WTC11 (cell line): ENCODE measurements around the gene GALNT5. TPM values are rescaled to one million over a fixed set of nuclear protein-coding genes. Genes with fewer than 3 reads are reported as not detected.

ENCODE experiments used
- ATAC-seq: fragments of 200-7000 bp; cut with Tn5 transposase; 2 replicates; pipeline ENCODE4 v1.10.0; 2021; ENCODE audit warnings: mild to moderate bottlenecking, moderate library complexity
- CTCF ChIA-PET: fragments of 300-600 bp; sonication (Branson Sonifier 250); formaldehyde crosslinking; loops from one replicate; lab custom pipeline; 2021; ENCODE audit warnings: antibody characterized with exemption; lab: Charles Lee
- POLR2A ChIA-PET: fragments of 350-600 bp; sonication (Branson Sonifier 250); formaldehyde crosslinking; loops from one replicate; lab custom pipeline; 2021; ENCODE audit warnings: antibody characterized with exemption; lab: Charles Lee
- DNase-seq: peaks from one replicate; pipeline ENCODE4 v3.0.0; 2021; ENCODE audit warnings: low spot score
- H3K27ac Mint-ChIP-seq: 2 replicates; pipeline ENCODE4 v1.8.0; 2021; ENCODE audit warnings: mixed read lengths
- H3K27me3 Mint-ChIP-seq: 2 replicates; pipeline ENCODE4 v1.8.0; 2021; ENCODE audit warnings: low read depth, mild to moderate bottlenecking, moderate library complexity, mixed read lengths
- H3K36me3 Mint-ChIP-seq: 2 replicates; pipeline ENCODE4 v1.8.0; 2021; ENCODE audit warnings: mixed read lengths
- H3K4me1 Mint-ChIP-seq: 2 replicates; pipeline ENCODE4 v1.8.0; 2022; ENCODE audit warnings: mixed read lengths
- H3K4me3 Mint-ChIP-seq: 2 replicates; pipeline ENCODE4 v1.8.0; 2021; ENCODE audit warnings: mild to moderate bottlenecking, moderate library complexity, mixed read lengths
- H3K9me3 Mint-ChIP-seq: 2 replicates; pipeline ENCODE4 v1.8.0; 2021; ENCODE audit warnings: mixed read lengths
- CREB1 ChIP-seq: sonication (generic); formaldehyde crosslinking; IDR thresholded peaks from 2 replicates; pipeline ENCODE4 v1.8.0; 2023; ENCODE audit warnings: mild to moderate bottlenecking, missing genetic modification reagents
- ELF4 ChIP-seq: sonication (generic); formaldehyde crosslinking; IDR thresholded peaks from 2 replicates; pipeline ENCODE4 v1.8.1; 2022; ENCODE audit warnings: low read depth, mild to moderate bottlenecking, moderate library complexity, missing genetic modification reagents
- EMX1 ChIP-seq: fragments of 250-450 bp; sonication (Bioruptor Pico); IDR thresholded peaks from 2 replicates; pipeline ENCODE4 v1.8.0; 2021; ENCODE audit warnings: mild to moderate bottlenecking
- ETV6 ChIP-seq: sonication (generic); formaldehyde crosslinking; IDR thresholded peaks from 2 replicates; pipeline ENCODE4 v1.8.1; 2022; ENCODE audit warnings: mild to moderate bottlenecking, missing genetic modification reagents
- HMGA2 ChIP-seq: fragments of 250-450 bp; sonication (Bioruptor Pico); IDR thresholded peaks from 2 replicates; pipeline ENCODE4 v1.4.0; 2021; ENCODE audit warnings: mild to moderate bottlenecking, moderate library complexity
- IRF2 ChIP-seq: sonication (generic); formaldehyde crosslinking; IDR thresholded peaks from 2 replicates; pipeline ENCODE4 v1.8.0; 2022; ENCODE audit warnings: low read depth, missing genetic modification reagents, borderline replicate concordance
- JUN ChIP-seq: sonication (generic); formaldehyde crosslinking; IDR thresholded peaks from 2 replicates; pipeline ENCODE4 v1.8.0; 2023; ENCODE audit warnings: mild to moderate bottlenecking, missing genetic modification reagents
- NFATC4 ChIP-seq: fragments of 250-450 bp; sonication (Bioruptor Pico); IDR thresholded peaks from 2 replicates; pipeline ENCODE4 v1.9.0; 2021; ENCODE audit warnings: mild to moderate bottlenecking
- RELA ChIP-seq: sonication (generic); formaldehyde crosslinking; IDR thresholded peaks from 2 replicates; pipeline ENCODE4 v1.8.1; 2022; ENCODE audit warnings: missing genetic modification reagents, mild to moderate bottlenecking, borderline replicate concordance
- ZBTB21 ChIP-seq: sonication (generic); formaldehyde crosslinking; IDR thresholded peaks from 2 replicates; pipeline ENCODE4 v1.8.1; 2023; ENCODE audit warnings: mild to moderate bottlenecking, missing genetic modification reagents, borderline replicate concordance
- ZNF138 ChIP-seq: sonication (generic); formaldehyde crosslinking; conservative IDR thresholded peaks from 2 replicates; pipeline ENCODE4 v1.8.1; 2022; ENCODE audit warnings: mild to moderate bottlenecking, moderate library complexity, missing genetic modification reagents
- ZNF232 ChIP-seq: sonication (generic); formaldehyde crosslinking; IDR thresholded peaks from 2 replicates; pipeline ENCODE4 v1.8.0; 2022; ENCODE audit warnings: mild to moderate bottlenecking, missing genetic modification reagents
- ZNF263 ChIP-seq: sonication (generic); formaldehyde crosslinking; IDR thresholded peaks from 2 replicates; pipeline ENCODE4 v1.8.1; 2022; ENCODE audit warnings: low read depth, mild to moderate bottlenecking, moderate library complexity, missing genetic modification reagents
- ZNF423 ChIP-seq: fragments of 250-450 bp; sonication (Bioruptor Pico); IDR thresholded peaks from 2 replicates; pipeline ENCODE4 v2.1.2; 2022; ENCODE audit warnings: mild to moderate bottlenecking, moderate library complexity
- total RNA-seq: library from RNA; stranded (reverse); gene quantifications from 3 replicates; pipeline ENCODE4 v1.2.3, GENCODE V29; 2021
- TF ChIP-seq, protein P1 (sequence below): sonication (generic); formaldehyde crosslinking; conservative IDR thresholded peaks from 2 replicates; pipeline ENCODE4 v1.8.1; 2023; ENCODE audit warnings: mild to moderate bottlenecking, low read depth, missing genetic modification reagents, moderate library complexity
- TF ChIP-seq, protein P2 (sequence below): fragments of 250-450 bp; sonication (Bioruptor Pico); IDR thresholded peaks from 2 replicates; pipeline ENCODE4 v1.9.0; 2021; ENCODE audit warnings: mild to moderate bottlenecking
- TF ChIP-seq, protein P3 (sequence below): sonication (generic); formaldehyde crosslinking; conservative IDR thresholded peaks from 2 replicates; pipeline ENCODE4 v1.8.1; 2022; ENCODE audit warnings: mild to moderate bottlenecking, missing genetic modification reagents
- TF ChIP-seq, protein P4 (sequence below): fragments of 250-450 bp; sonication (Bioruptor Pico); IDR thresholded peaks from 2 replicates; pipeline ENCODE4 v1.9.0; 2021; ENCODE audit warnings: mild to moderate bottlenecking
- TF ChIP-seq, protein P5 (sequence below): sonication (generic); formaldehyde crosslinking; IDR thresholded peaks from 2 replicates; pipeline ENCODE4 v1.8.0; 2022; ENCODE audit warnings: mild to moderate bottlenecking, missing genetic modification reagents
- TF ChIP-seq, protein P6 (sequence below): sonication (generic); formaldehyde crosslinking; IDR thresholded peaks from 2 replicates; pipeline ENCODE4 v1.8.1; 2023; ENCODE audit warnings: mild to moderate bottlenecking, missing genetic modification reagents, moderate library complexity
- TF ChIP-seq, protein P7 (sequence below): sonication (generic); formaldehyde crosslinking; IDR thresholded peaks from 2 replicates; pipeline ENCODE4 v1.8.1; 2022; ENCODE audit warnings: low read depth, missing genetic modification reagents, borderline replicate concordance
- TF ChIP-seq, protein P8 (sequence below): fragments of 250-450 bp; sonication (Bioruptor Pico); IDR thresholded peaks from 2 replicates; pipeline ENCODE4 v1.9.0; 2021; ENCODE audit warnings: moderate library complexity, mild to moderate bottlenecking, inconsistent platforms, borderline replicate concordance
- TF ChIP-seq, protein P9 (sequence below): sonication (generic); formaldehyde crosslinking; IDR thresholded peaks from 2 replicates; pipeline ENCODE4 v1.8.1; 2022; ENCODE audit warnings: missing genetic modification reagents, borderline replicate concordance

Gene GALNT5
- total RNA-seq, 1 experiment from 2014 or later, result 0.17 TPM

DNA sequence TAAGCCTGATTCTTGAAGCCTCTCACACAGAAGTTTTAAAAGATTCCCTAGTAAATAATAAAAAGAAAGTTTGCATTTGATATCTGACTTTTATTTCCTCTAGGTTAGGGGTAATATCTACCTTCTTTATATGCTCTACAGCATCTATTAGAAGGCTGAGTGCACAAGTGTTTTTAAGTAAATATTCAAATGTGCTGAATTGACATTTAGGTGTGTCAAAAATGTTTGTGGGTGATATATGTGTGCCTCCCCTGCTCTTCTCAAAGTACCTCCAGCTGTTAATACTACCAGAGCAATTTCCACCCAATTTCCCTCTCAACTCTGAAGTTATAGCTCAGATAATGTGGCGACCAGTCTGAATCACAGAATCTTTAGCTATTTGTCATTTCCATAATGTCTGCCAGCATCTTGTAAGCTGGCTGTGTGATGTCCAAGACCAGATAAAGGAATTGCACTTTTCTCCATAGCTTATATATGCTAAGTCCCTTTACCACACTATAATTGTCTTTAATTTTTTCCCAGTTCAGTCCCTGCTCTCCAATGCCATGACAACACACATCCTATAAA is 92.5 kb downstream of the GALNT5 start (continued):
- TF ChIP-seq, protein P1, sequence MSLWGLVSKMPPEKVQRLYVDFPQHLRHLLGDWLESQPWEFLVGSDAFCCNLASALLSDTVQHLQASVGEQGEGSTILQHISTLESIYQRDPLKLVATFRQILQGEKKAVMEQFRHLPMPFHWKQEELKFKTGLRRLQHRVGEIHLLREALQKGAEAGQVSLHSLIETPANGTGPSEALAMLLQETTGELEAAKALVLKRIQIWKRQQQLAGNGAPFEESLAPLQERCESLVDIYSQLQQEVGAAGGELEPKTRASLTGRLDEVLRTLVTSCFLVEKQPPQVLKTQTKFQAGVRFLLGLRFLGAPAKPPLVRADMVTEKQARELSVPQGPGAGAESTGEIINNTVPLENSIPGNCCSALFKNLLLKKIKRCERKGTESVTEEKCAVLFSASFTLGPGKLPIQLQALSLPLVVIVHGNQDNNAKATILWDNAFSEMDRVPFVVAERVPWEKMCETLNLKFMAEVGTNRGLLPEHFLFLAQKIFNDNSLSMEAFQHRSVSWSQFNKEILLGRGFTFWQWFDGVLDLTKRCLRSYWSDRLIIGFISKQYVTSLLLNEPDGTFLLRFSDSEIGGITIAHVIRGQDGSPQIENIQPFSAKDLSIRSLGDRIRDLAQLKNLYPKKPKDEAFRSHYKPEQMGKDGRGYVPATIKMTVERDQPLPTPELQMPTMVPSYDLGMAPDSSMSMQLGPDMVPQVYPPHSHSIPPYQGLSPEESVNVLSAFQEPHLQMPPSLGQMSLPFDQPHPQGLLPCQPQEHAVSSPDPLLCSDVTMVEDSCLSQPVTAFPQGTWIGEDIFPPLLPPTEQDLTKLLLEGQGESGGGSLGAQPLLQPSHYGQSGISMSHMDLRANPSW (CRISPR knock-in tag), result no peak
- no peak for TF ChIP-seq IRF2 (CRISPR knock-in tag)
- TF ChIP-seq EMX1 (CRISPR knock-in tag), result no peak
- TF ChIP-seq, protein P2, sequence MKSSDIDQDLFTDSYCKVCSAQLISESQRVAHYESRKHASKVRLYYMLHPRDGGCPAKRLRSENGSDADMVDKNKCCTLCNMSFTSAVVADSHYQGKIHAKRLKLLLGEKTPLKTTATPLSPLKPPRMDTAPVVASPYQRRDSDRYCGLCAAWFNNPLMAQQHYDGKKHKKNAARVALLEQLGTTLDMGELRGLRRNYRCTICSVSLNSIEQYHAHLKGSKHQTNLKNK (CRISPR knock-in tag), result no peak
- TF ChIP-seq ZNF423 (CRISPR knock-in tag), result no peak
- TF ChIP-seq HMGA2 (CRISPR knock-in tag), result no peak
- TF ChIP-seq RELA (CRISPR knock-in tag), result no peak

DNA sequence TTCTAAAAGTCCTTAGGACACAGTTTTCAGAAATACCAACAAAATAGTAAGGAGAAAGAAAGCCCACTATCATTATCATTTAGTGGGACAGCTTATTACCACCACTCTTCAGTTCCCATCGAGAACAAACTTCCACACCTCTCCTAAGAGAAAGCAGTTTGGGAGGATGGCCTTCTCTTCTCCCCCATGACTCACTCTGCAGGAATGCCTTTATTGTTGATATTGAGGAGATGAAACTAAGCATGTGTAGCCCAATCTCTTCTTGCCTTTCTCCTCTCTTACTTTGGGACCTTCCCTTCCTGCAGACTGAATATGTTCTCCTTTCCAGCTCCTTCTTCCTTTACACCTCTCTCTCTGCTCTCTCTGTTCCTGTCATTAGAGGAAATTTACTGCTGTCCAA is 98.1 kb downstream of the GALNT5 start:
- no peaks in the 10 kb centered on the region for H3K27me3 Mint-ChIP-seq
- ATAC-seq (peak; percentile 72), DNase-seq (no peak)
- ChIA-PET CTCF (interaction anchor here (1.3 kb wide), 1 partner anchor 28 kb away, joined by 3 read pairs; no protein-coding TSS in a partner anchor), POLR2A (no interaction called here)
- no peaks in the 10 kb centered on the region for H3K36me3 Mint-ChIP-seq
- H3K9me3 Mint-ChIP-seq, result peaks cover 12% of the 10 kb centered on the region
- H3K27ac Mint-ChIP-seq, result peak overlapping the region; percentile 38; the same call in 1 of the 2 replicates
- no peak overlapping the region for H3K4me3 Mint-ChIP-seq
- peaks cover 7% of the 10 kb centered on the region for H3K4me1 Mint-ChIP-seq
- TF ChIP-seq JUN (CRISPR knock-in tag), result no peak
- TF ChIP-seq, protein P3, sequence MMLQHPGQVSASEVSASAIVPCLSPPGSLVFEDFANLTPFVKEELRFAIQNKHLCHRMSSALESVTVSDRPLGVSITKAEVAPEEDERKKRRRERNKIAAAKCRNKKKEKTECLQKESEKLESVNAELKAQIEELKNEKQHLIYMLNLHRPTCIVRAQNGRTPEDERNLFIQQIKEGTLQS (CRISPR knock-in tag), result no peak
- TF ChIP-seq, protein P4, sequence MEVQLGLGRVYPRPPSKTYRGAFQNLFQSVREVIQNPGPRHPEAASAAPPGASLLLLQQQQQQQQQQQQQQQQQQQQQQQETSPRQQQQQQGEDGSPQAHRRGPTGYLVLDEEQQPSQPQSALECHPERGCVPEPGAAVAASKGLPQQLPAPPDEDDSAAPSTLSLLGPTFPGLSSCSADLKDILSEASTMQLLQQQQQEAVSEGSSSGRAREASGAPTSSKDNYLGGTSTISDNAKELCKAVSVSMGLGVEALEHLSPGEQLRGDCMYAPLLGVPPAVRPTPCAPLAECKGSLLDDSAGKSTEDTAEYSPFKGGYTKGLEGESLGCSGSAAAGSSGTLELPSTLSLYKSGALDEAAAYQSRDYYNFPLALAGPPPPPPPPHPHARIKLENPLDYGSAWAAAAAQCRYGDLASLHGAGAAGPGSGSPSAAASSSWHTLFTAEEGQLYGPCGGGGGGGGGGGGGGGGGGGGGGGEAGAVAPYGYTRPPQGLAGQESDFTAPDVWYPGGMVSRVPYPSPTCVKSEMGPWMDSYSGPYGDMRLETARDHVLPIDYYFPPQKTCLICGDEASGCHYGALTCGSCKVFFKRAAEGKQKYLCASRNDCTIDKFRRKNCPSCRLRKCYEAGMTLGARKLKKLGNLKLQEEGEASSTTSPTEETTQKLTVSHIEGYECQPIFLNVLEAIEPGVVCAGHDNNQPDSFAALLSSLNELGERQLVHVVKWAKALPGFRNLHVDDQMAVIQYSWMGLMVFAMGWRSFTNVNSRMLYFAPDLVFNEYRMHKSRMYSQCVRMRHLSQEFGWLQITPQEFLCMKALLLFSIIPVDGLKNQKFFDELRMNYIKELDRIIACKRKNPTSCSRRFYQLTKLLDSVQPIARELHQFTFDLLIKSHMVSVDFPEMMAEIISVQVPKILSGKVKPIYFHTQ (CRISPR knock-in tag), result no peak
- TF ChIP-seq, protein P5, sequence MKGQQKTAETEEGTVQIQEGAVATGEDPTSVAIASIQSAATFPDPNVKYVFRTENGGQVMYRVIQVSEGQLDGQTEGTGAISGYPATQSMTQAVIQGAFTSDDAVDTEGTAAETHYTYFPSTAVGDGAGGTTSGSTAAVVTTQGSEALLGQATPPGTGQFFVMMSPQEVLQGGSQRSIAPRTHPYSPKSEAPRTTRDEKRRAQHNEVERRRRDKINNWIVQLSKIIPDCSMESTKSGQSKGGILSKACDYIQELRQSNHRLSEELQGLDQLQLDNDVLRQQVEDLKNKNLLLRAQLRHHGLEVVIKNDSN (CRISPR knock-in tag), result no peak
- TF ChIP-seq, protein P6, sequence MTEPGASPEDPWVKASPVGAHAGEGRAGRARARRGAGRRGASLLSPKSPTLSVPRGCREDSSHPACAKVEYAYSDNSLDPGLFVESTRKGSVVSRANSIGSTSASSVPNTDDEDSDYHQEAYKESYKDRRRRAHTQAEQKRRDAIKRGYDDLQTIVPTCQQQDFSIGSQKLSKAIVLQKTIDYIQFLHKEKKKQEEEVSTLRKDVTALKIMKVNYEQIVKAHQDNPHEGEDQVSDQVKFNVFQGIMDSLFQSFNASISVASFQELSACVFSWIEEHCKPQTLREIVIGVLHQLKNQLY (CRISPR knock-in tag), result no peak
- no peak for TF ChIP-seq NFATC4
- TF ChIP-seq, protein P7, sequence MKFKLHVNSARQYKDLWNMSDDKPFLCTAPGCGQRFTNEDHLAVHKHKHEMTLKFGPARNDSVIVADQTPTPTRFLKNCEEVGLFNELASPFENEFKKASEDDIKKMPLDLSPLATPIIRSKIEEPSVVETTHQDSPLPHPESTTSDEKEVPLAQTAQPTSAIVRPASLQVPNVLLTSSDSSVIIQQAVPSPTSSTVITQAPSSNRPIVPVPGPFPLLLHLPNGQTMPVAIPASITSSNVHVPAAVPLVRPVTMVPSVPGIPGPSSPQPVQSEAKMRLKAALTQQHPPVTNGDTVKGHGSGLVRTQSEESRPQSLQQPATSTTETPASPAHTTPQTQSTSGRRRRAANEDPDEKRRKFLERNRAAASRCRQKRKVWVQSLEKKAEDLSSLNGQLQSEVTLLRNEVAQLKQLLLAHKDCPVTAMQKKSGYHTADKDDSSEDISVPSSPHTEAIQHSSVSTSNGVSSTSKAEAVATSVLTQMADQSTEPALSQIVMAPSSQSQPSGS (CRISPR knock-in tag), result no peak
- no peak for TF ChIP-seq ZNF232
- TF ChIP-seq ELF4 (CRISPR knock-in tag), result no peak
- no peak for TF ChIP-seq ETV6 (CRISPR knock-in tag)
- TF ChIP-seq, protein P8, sequence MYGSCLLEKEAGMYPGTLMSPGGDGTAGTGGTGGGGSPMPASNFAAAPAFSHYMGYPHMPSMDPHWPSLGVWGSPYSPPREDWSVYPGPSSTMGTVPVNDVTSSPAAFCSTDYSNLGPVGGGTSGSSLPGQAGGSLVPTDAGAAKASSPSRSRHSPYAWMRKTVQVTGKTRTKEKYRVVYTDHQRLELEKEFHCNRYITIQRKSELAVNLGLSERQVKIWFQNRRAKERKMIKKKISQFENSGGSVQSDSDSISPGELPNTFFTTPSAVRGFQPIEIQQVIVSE (CRISPR knock-in tag), result no peak
- no peak for TF ChIP-seq EMX1 (CRISPR knock-in tag)
- TF ChIP-seq ZNF138 (CRISPR knock-in tag), result no peak
- no peak for TF ChIP-seq CREB1 (CRISPR knock-in tag)
- TF ChIP-seq, protein P9, sequence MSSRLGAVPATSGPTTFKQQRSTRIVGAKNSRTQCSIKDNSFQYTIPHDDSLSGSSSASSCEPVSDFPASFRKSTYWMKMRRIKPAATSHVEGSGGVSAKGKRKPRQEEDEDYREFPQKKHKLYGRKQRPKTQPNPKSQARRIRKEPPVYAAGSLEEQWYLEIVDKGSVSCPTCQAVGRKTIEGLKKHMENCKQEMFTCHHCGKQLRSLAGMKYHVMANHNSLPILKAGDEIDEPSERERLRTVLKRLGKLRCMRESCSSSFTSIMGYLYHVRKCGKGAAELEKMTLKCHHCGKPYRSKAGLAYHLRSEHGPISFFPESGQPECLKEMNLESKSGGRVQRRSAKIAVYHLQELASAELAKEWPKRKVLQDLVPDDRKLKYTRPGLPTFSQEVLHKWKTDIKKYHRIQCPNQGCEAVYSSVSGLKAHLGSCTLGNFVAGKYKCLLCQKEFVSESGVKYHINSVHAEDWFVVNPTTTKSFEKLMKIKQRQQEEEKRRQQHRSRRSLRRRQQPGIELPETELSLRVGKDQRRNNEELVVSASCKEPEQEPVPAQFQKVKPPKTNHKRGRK, result no peak
- no peak for TF ChIP-seq ZNF263 (CRISPR knock-in tag)
- TF ChIP-seq ZBTB21, result no peak
